Kidney glomerular epithelial cell (primary cell): ENCODE data around the gene PLEKHH1.

Experiments
- DNase-seq: peaks from one replicate; lab custom pipeline; 2025; lab: John Stamatoyannopoulos, UW

Gene PLEKHH1

GRCh38 chr14:67630186-67630585, 97.1 kb downstream of the PLEKHH1 start:
- no peak for DNase-seq

- no peak for DNase-seq
These were observed 97.8 kb downstream of the PLEKHH1 start for GRCh38 chr14:67630938-67631337.

- DNase-seq, result no peak
These were observed 100.5 kb downstream of the PLEKHH1 start for GRCh38 chr14:67633451-67634147.

GRCh38 chr14:67636361-67636919, 103.3 kb downstream of the PLEKHH1 start:
- peak; percentile 60 for DNase-seq

- no peak for DNase-seq
These were observed 105.6 kb downstream of the PLEKHH1 start for GRCh38 chr14:67638642-67639041.
